ENCODE results near the gene CLDN24. TPM values are rescaled to one million over a fixed set of nuclear protein-coding genes. Genes with fewer than 3 reads are reported as not detected.

The CLDN24 gene
- total RNA-seq, 1 donor from 2014 or later, result not detected

Other genes with a start within 250 kb of the CLDN24 start
- 29.0 and 30.2 TPM in 2 replicates for gene WWC2, start 223.2 kb downstream of the CLDN24 start, total RNA-seq
- not detected in 2 replicates for gene CLDN22, start 2.1 kb downstream of the CLDN24 start, total RNA-seq
- 25.7 and 28.5 TPM in 2 replicates for gene CDKN2AIP, start 122.2 kb upstream of the CLDN24 start, total RNA-seq
- gene ING2, start 182.6 kb upstream of the CLDN24 start, total RNA-seq, result 9.9 and 10.1 TPM in 2 replicates